Left ventricle myocardium inferior (tissue), 1 donor: ENCODE measurements around the gene GNG7. TPM values are rescaled to one million over a fixed set of nuclear protein-coding genes. Genes with fewer than 3 reads are reported as not detected.

Experiments used
- DNase-seq: peaks from one replicate; pipeline ENCODE4 v3.0.0-alpha.2; 2020
- H3K27ac ChIP-seq: fragments of 200-600 bp; replicated peaks from 2 replicates; pipeline ENCODE4 v1.8.0; 2021
- H3K27me3 ChIP-seq: fragments of 200-600 bp; 2 replicates; pipeline ENCODE4 v1.8.0; 2021; ENCODE audit warnings: low read depth
- H3K36me3 ChIP-seq: fragments of 200-600 bp; 2 replicates; pipeline ENCODE4 v1.8.0; 2021
- H3K4me1 ChIP-seq: fragments of 200-600 bp; 2 replicates; pipeline ENCODE4 v1.8.0; 2021
- H3K4me3 ChIP-seq: fragments of 200-600 bp; 2 replicates; pipeline ENCODE4 v1.8.0; 2021; ENCODE audit warnings: mild to moderate bottlenecking, moderate library complexity
- H3K9me3 ChIP-seq: fragments of 200-600 bp; replicated peaks from 2 replicates; pipeline ENCODE4 v1.8.0; 2021
- CTCF ChIP-seq: fragments of 200-600 bp; IDR thresholded peaks from 2 replicates; pipeline ENCODE4 v1.8.0; 2021; ENCODE audit warnings: antibody characterized with exemption, mild to moderate bottlenecking, borderline replicate concordance
- intact Hi-C: fragments of 100-400 bp; cut with micrococcal nuclease; formaldehyde crosslinking; loops from one replicate; pipeline ENCODE4 v1.11.0; 2022
- total RNA-seq: library from RNA; stranded (reverse); fragmentation: NEBNext Ultra II Directional; extraction: Animal tissue kit (Norgen Biotek cat#: 25700); gene quantifications from one replicate; pipeline ENCODE4 v1.2.1, GENCODE V29; 2021
- donor health status: DM: no; HTN: yes; CAD: no; lungs with severe emphysema.

The GNG7 gene
- total RNA-seq, 1 donor from 2014 or later: 46.6 TPM

- Histone ChIP-seq H3K36me3 (no peaks in the 10 kb centered on the region), H3K27ac (peak overlapping the region; percentile 94), H3K4me1 (peaks cover 36% of the 10 kb centered on the region), H3K9me3 (no peaks in the 10 kb centered on the region), H3K4me3 (no peak overlapping the region), H3K27me3 (peaks cover 86% of the 10 kb centered on the region)
- no peak for DNase-seq
- no peak for TF ChIP-seq CTCF
- intact Hi-C loops: no loop called here
Measured at GRCh38 chr19:2724148-2724557, 21.7 kb upstream of the GNG7 start.

GRCh38 chr19:2723747-2724146, 21.3 kb upstream of the GNG7 start:
- Histone ChIP-seq H3K27me3 (peaks cover 90% of the 10 kb centered on the region), H3K36me3 (no peaks in the 10 kb centered on the region), H3K9me3 (no peaks in the 10 kb centered on the region), H3K4me1 (peaks cover 40% of the 10 kb centered on the region), H3K27ac (peak overlapping the region; percentile 94), H3K4me3 (no peak overlapping the region)
- intact Hi-C loops: no loop called here
- no peak for DNase-seq
- TF ChIP-seq CTCF: no peak

GRCh38 chr19:2723345-2723715, 20.8 kb upstream of the GNG7 start:
- H3K4me3 ChIP-seq: no peak overlapping the region
- H3K27ac ChIP-seq: peak overlapping the region; percentile 94
- H3K4me1 ChIP-seq: peaks cover 43% of the 10 kb centered on the region
- TF ChIP-seq CTCF: no peak
- intact Hi-C loops: no loop called here
- no peak for DNase-seq
- H3K27me3 ChIP-seq: peaks cover 93% of the 10 kb centered on the region
- no peaks in the 10 kb centered on the region for H3K9me3 ChIP-seq
- H3K36me3 ChIP-seq: no peaks in the 10 kb centered on the region

- peak; percentile 73 for DNase-seq
- Histone ChIP-seq H3K4me3 (peak overlapping the region; percentile 73), H3K27ac (peak overlapping the region; percentile 94), H3K27me3 (peaks cover 94% of the 10 kb centered on the region), H3K36me3 (no peaks in the 10 kb centered on the region), H3K4me1 (peaks cover 43% of the 10 kb centered on the region), H3K9me3 (no peaks in the 10 kb centered on the region)
- TF ChIP-seq CTCF: no peak
- intact Hi-C loops: no loop called here
Measured at GRCh38 chr19:2722541-2723344, 20.2 kb upstream of the GNG7 start.

- H3K4me3 ChIP-seq: peak overlapping the region; percentile 73
- H3K4me1 ChIP-seq: peaks cover 43% of the 10 kb centered on the region
- H3K27me3 ChIP-seq: peaks cover 89% of the 10 kb centered on the region
- H3K27ac ChIP-seq: peak overlapping the region; percentile 94
- intact Hi-C loops: no loop called here
- no peaks in the 10 kb centered on the region for H3K36me3 ChIP-seq
- no peak for TF ChIP-seq CTCF
- DNase-seq: no peak
- no peaks in the 10 kb centered on the region for H3K9me3 ChIP-seq
Measured at GRCh38 chr19:2721570-2722540, 19.4 kb upstream of the GNG7 start.
